Liver (tissue), 9 donors: Measurements from ENCODE around the gene CFAP74. TPM values are rescaled to one million over a fixed set of nuclear protein-coding genes. Genes with fewer than 3 reads are reported as not detected.

Experiments used
- DNase-seq: peaks from one replicate; pipeline ENCODE4 v3.0.0-alpha.2; 2017; ENCODE audit warnings: low spot score
- H3K27ac ChIP-seq, 2 donors: one replicate each; pipeline ENCODE4 v1.7.0; 2013; ENCODE audit warnings: inconsistent platforms in 2 of 2, low read length in 2 of 2, control low read depth in 1 of 2, low read depth in 1 of 2, mild to moderate bottlenecking in 1 of 2
- H3K27me3 ChIP-seq, 4 donors: one replicate each; pipeline versions ENCODE4 v1.6.1 to v1.7.0; 2013; ENCODE audit warnings: low read length in 3 of 4, inconsistent platforms in 1 of 4, mild to moderate bottlenecking in 1 of 4, moderate library complexity in 1 of 4; ENCODE audit not compliant: control insufficient read depth in 4 of 4, insufficient read depth in 4 of 4
- H3K36me3 ChIP-seq, 4 donors: one replicate each; pipeline versions ENCODE4 v1.6.1 to v1.7.0; 2013; ENCODE audit warnings: low read length in 3 of 4, mild to moderate bottlenecking in 3 of 4, low read depth in 1 of 4, moderate library complexity in 1 of 4; ENCODE audit not compliant: control insufficient read depth in 4 of 4, insufficient read depth in 3 of 4
- H3K4me1 ChIP-seq, 4 donors: one replicate each; pipeline versions ENCODE4 v1.6.1 to v1.7.0; 2013; ENCODE audit warnings: low read length in 3 of 4, mild to moderate bottlenecking in 3 of 4, moderate library complexity in 1 of 4; ENCODE audit not compliant: control insufficient read depth in 4 of 4, insufficient read depth in 4 of 4
- H3K4me3 ChIP-seq, 3 donors: one replicate each; pipeline versions ENCODE4 v1.6.1 to v1.7.0; 2013; ENCODE audit warnings: low read length in 3 of 3, control low read depth in 1 of 3, low read depth in 1 of 3, mild to moderate bottlenecking in 1 of 3
- H3K9ac ChIP-seq, 2 donors: one replicate each; pipeline ENCODE4 v1.7.0; 2013; ENCODE audit warnings: low read length in 2 of 2, mild to moderate bottlenecking in 2 of 2, moderate library complexity in 2 of 2, control low read depth in 1 of 2, low read depth in 1 of 2
- H3K9me3 ChIP-seq, 4 donors: one replicate each; pipeline versions ENCODE4 v1.6.1 to v1.7.0; 2013; ENCODE audit warnings: low read length in 3 of 4; ENCODE audit not compliant: control insufficient read depth in 4 of 4
- ATF3 ChIP-seq: IDR thresholded peaks from 2 replicates; pipeline ENCODE4 v1.6.1; 2016; ENCODE audit warnings: antibody characterized with exemption
- CTCF ChIP-seq: fragments of 150-350 bp; IDR thresholded peaks from 2 replicates; pipeline ENCODE4 v1.5.1; 2017; ENCODE audit warnings: improper control_type of control experiment, low read depth, low read length; ENCODE audit not compliant: missing input control
- EGR1 ChIP-seq, 2 donors: IDR thresholded peaks; 2 replicates each; pipeline ENCODE4 v1.6.1; 2016 to 2018; ENCODE audit warnings: antibody characterized with exemption in 2 of 2, low read depth in 2 of 2
- FOXA2 ChIP-seq: IDR thresholded peaks from 2 replicates; pipeline ENCODE4 v1.6.1; 2016; ENCODE audit warnings: antibody characterized with exemption
- GABPA ChIP-seq, 2 donors: IDR thresholded peaks in 1 of 2; conservative IDR thresholded peaks in 1 of 2; 2 replicates each; pipeline ENCODE4 v1.6.1; 2016; ENCODE audit warnings: antibody characterized with exemption in 2 of 2, mild to moderate bottlenecking in 1 of 2, moderate library complexity in 1 of 2
- HNF4A ChIP-seq, 2 donors: conservative IDR thresholded peaks; 2 replicates each; pipeline ENCODE4 v1.6.1; 2016; ENCODE audit warnings: antibody characterized with exemption in 2 of 2, mild to moderate bottlenecking in 2 of 2
- HNF4G ChIP-seq: IDR thresholded peaks from 2 replicates; pipeline ENCODE4 v1.6.1; 2016; ENCODE audit warnings: antibody characterized with exemption
- JUND ChIP-seq, 2 donors: IDR thresholded peaks; 2 replicates each; pipeline ENCODE4 v1.6.1; 2016; ENCODE audit warnings: antibody characterized with exemption in 2 of 2
- MAX ChIP-seq: IDR thresholded peaks from 2 replicates; pipeline ENCODE4 v1.6.1; 2016; ENCODE audit warnings: antibody characterized with exemption
- NR2F2 ChIP-seq: IDR thresholded peaks from 2 replicates; pipeline ENCODE4 v1.6.1; 2016; ENCODE audit warnings: antibody characterized with exemption
- RAD21 ChIP-seq, 2 donors: IDR thresholded peaks; 2 replicates each; pipeline ENCODE4 v1.6.1; 2016; ENCODE audit warnings: antibody characterized with exemption in 2 of 2, mild to moderate bottlenecking in 2 of 2
- REST ChIP-seq: IDR thresholded peaks from 2 replicates; pipeline ENCODE4 v1.6.1; 2016; ENCODE audit warnings: antibody characterized with exemption, mild to moderate bottlenecking
- RXRA ChIP-seq, 2 donors: IDR thresholded peaks; 2 replicates each; pipeline ENCODE4 v1.6.1; 2017 to 2018; ENCODE audit warnings: antibody characterized with exemption in 2 of 2, mild to moderate bottlenecking in 1 of 2
- SP1 ChIP-seq: IDR thresholded peaks from 2 replicates; pipeline ENCODE4 v1.6.1; 2018; ENCODE audit warnings: antibody characterized with exemption, mild to moderate bottlenecking
- TAF1 ChIP-seq: conservative IDR thresholded peaks from 2 replicates; pipeline ENCODE4 v1.6.1; 2016; ENCODE audit warnings: antibody characterized with exemption, mild to moderate bottlenecking
- YY1 ChIP-seq: IDR thresholded peaks from 2 replicates; pipeline ENCODE4 v1.6.1; 2016; ENCODE audit warnings: antibody characterized with exemption, mild to moderate bottlenecking
- ZBTB33 ChIP-seq: IDR thresholded peaks from 2 replicates; pipeline ENCODE4 v1.6.1; 2016; ENCODE audit warnings: antibody characterized with exemption
- WGBS: extraction: QIAGEN DNeasy Blood & Tissue Kit; methylation state at CpG from one replicate; pipeline ENCODE4 v1.1.7; 2013; 5-methylcytosine and 5-hydroxymethylcytosine counted together
- polyA plus RNA-seq, 2 donors: library from polyadenylated mRNA; stranded (reverse) in 1 of 2; unstranded in 1 of 2; fragments of 200-250 nt in 1 of 2; fragments of >200 nt in 1 of 2; fragmentation: Nextera tagmentation in 1 of 2; extraction: Ambion mirVana in 1 of 2; gene quantifications; one replicate each; pipeline versions ENCODE4 v1.2.1 to v1.2.3, GENCODE V29; 2013 to 2015
- total RNA-seq, 2 donors: library from RNA; depleted of rRNA; stranded (reverse); fragments of >200 nt; gene quantifications; one replicate each; pipeline ENCODE4 v1.2.3, GENCODE V29; 2014
- donor health status: healthy.
- donor health status: healthy.
- donor health status: healthy.
- donor health status: healthy.
- donor health status: healthy.

CFAP74 gene
- total and polyA plus RNA-seq, 4 donors: under 0.01 to 0.31 TPM; not detected in 2

- TF ChIP-seq TAF1: no peak
- no peak for TF ChIP-seq JUND (IDR thresholded peaks at IDR 0.05)
- no peak for TF ChIP-seq HNF4A (conservative IDR thresholded peaks at IDR 0.05)
- no peak for TF ChIP-seq SP1
- TF ChIP-seq MAX: no peak
- TF ChIP-seq EGR1 (IDR thresholded peaks at IDR 0.05; ENCODE audit: low read depth in 2 of 2): no peak
- TF ChIP-seq RXRA (IDR thresholded peaks at IDR 0.05): no peak
- TF ChIP-seq HNF4G: no peak
- no peak for TF ChIP-seq ZBTB33
- no peak for TF ChIP-seq ATF3
- TF ChIP-seq CTCF: no peak
- no peak for TF ChIP-seq YY1
- no peak for TF ChIP-seq FOXA2
- no peak for TF ChIP-seq REST
- TF ChIP-seq GABPA (IDR thresholded peaks at IDR 0.05 in 1 of 2, conservative IDR thresholded peaks at IDR 0.05 in 1 of 2): no peak
- TF ChIP-seq NR2F2: no peak
- Histone ChIP-seq H3K4me3 (no peak overlapping the region), H3K36me3 (no peaks in the 10 kb centered on the region), H3K4me1 (peaks cover 0 to 9% (median 1%) of the 10 kb centered on the region in 4 donors), H3K9me3 (no peaks in the 10 kb centered on the region), H3K27ac (no peak overlapping the region), H3K9ac (no peak overlapping the region), H3K27me3 (peaks cover 0 to 9% (median 4%) of the 10 kb centered on the region in 4 donors)
- no peak for DNase-seq
- WGBS: 90% methylated on average over 10 of the region's 10 CpGs
Observed at GRCh38 chr1:2024451-2024850, 20.9 kb upstream of the CFAP74 start.

- Histone ChIP-seq H3K36me3 (no peaks in the 10 kb centered on the region), H3K4me3 (no peak overlapping the region), H3K4me1 (peaks cover 0 to 12% (median 2%) of the 10 kb centered on the region in 4 donors), H3K27me3 (peaks cover 0 to 10% (median 5%) of the 10 kb centered on the region in 4 donors), H3K27ac (no peak overlapping the region), H3K9ac (no peak overlapping the region), H3K9me3 (no peaks in the 10 kb centered on the region)
- WGBS: 83% methylated on average over 9 of the region's 9 CpGs
- no peak for DNase-seq
- TF ChIP-seq TAF1: no peak
- TF ChIP-seq YY1: no peak
- no peak for TF ChIP-seq GABPA (IDR thresholded peaks at IDR 0.05 in 1 of 2, conservative IDR thresholded peaks at IDR 0.05 in 1 of 2)
- no peak for TF ChIP-seq HNF4A (conservative IDR thresholded peaks at IDR 0.05)
- no peak for TF ChIP-seq EGR1 (IDR thresholded peaks at IDR 0.05; ENCODE audit: low read depth in 2 of 2)
- TF ChIP-seq FOXA2: no peak
- no peak for TF ChIP-seq REST
- TF ChIP-seq ATF3: no peak
- TF ChIP-seq MAX: no peak
- no peak for TF ChIP-seq RAD21 (IDR thresholded peaks at IDR 0.05)
- TF ChIP-seq RXRA (IDR thresholded peaks at IDR 0.05): no peak
- no peak for TF ChIP-seq HNF4G
Observed at GRCh38 chr1:2023187-2023586, 19.6 kb upstream of the CFAP74 start.
